Ishikawa (cell line): Measurements from ENCODE around the gene BPGM.

Experiments used
- CEBPB ChIP-seq: IDR thresholded peaks from 2 replicates; pipeline ENCODE4 v1.6.1; 2012
- CREB1 ChIP-seq: IDR thresholded peaks from 2 replicates; pipeline ENCODE4 v1.6.1; 2012; ENCODE audit warnings: low read depth
- EGR1 ChIP-seq: IDR thresholded peaks from 2 replicates; pipeline ENCODE4 v1.6.1; 2012
- EP300 ChIP-seq: IDR thresholded peaks from 2 replicates; pipeline ENCODE4 v1.6.1; 2012; ENCODE audit warnings: borderline replicate concordance
- FOXM1 ChIP-seq: IDR thresholded peaks from 2 replicates; pipeline ENCODE4 v1.6.1; 2012; ENCODE audit warnings: low read depth, borderline replicate concordance
- NFIC ChIP-seq: IDR thresholded peaks from 2 replicates; pipeline ENCODE4 v1.6.1; 2012
- RAD21 ChIP-seq: IDR thresholded peaks from 2 replicates; pipeline ENCODE4 v1.6.1; 2012; ENCODE audit warnings: low read depth
- TAF1 ChIP-seq: IDR thresholded peaks from 2 replicates; pipeline ENCODE4 v1.6.1; 2012; ENCODE audit warnings: low read depth, mild to moderate bottlenecking
- TCF12 ChIP-seq: IDR thresholded peaks from 2 replicates; pipeline ENCODE4 v1.6.1; 2012; ENCODE audit warnings: low read depth
- TEAD4 ChIP-seq: IDR thresholded peaks from 2 replicates; pipeline ENCODE4 v1.6.1; 2012
- YY1 ChIP-seq: IDR thresholded peaks from 2 replicates; pipeline ENCODE4 v1.6.1; 2012; ENCODE audit warnings: low read depth
- ZBTB7A ChIP-seq: IDR thresholded peaks from 2 replicates; pipeline ENCODE4 v1.6.1; 2012; ENCODE audit warnings: low read depth
- TF ChIP-seq, protein P1 (sequence below): IDR thresholded peaks from 2 replicates; pipeline ENCODE4 v1.6.1; 2012
- TF ChIP-seq, protein P2 (sequence below): IDR thresholded peaks from 2 replicates; pipeline ENCODE4 v1.6.1; 2012; ENCODE audit warnings: low read depth, mild to moderate bottlenecking
- TF ChIP-seq, protein P3 (sequence below): IDR thresholded peaks from 2 replicates; pipeline ENCODE4 v1.6.1; 2012

Gene BPGM

DNA sequence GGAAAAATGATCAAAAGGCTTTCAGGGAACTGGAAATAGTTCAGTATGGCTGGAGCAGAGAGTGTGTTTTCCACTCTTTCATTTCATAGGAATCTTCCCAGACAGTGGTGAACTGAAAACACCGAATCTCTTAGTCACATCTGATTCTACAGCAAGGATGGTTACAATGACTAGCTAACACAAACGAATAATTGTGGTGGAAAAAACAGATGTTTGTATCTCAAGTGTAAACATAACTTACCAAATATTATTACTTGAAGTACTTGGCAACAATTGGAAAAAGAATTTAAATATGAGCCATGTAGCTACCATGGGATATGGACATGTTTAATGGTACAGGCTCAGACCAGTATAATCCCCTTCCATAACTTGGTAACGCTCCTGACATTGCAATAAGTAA is 21.1 kb upstream of the BPGM start:
- TF ChIP-seq RAD21: no peak
- TF ChIP-seq CREB1: no peak
- TF ChIP-seq NFIC: no peak
- TF ChIP-seq, protein P1, sequence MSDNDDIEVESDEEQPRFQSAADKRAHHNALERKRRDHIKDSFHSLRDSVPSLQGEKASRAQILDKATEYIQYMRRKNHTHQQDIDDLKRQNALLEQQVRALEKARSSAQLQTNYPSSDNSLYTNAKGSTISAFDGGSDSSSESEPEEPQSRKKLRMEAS: no peak
- TF ChIP-seq, protein P2, sequence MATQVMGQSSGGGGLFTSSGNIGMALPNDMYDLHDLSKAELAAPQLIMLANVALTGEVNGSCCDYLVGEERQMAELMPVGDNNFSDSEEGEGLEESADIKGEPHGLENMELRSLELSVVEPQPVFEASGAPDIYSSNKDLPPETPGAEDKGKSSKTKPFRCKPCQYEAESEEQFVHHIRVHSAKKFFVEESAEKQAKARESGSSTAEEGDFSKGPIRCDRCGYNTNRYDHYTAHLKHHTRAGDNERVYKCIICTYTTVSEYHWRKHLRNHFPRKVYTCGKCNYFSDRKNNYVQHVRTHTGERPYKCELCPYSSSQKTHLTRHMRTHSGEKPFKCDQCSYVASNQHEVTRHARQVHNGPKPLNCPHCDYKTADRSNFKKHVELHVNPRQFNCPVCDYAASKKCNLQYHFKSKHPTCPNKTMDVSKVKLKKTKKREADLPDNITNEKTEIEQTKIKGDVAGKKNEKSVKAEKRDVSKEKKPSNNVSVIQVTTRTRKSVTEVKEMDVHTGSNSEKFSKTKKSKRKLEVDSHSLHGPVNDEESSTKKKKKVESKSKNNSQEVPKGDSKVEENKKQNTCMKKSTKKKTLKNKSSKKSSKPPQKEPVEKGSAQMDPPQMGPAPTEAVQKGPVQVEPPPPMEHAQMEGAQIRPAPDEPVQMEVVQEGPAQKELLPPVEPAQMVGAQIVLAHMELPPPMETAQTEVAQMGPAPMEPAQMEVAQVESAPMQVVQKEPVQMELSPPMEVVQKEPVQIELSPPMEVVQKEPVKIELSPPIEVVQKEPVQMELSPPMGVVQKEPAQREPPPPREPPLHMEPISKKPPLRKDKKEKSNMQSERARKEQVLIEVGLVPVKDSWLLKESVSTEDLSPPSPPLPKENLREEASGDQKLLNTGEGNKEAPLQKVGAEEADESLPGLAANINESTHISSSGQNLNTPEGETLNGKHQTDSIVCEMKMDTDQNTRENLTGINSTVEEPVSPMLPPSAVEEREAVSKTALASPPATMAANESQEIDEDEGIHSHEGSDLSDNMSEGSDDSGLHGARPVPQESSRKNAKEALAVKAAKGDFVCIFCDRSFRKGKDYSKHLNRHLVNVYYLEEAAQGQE: no peak
- TF ChIP-seq EGR1: no peak
- TF ChIP-seq EP300: no peak
- TF ChIP-seq ZBTB7A: no peak
- TF ChIP-seq TAF1: no peak
- TF ChIP-seq YY1: no peak
- no peak for TF ChIP-seq FOXM1
- TF ChIP-seq TEAD4: no peak
- no peak for TF ChIP-seq TCF12
- TF ChIP-seq, protein P3, sequence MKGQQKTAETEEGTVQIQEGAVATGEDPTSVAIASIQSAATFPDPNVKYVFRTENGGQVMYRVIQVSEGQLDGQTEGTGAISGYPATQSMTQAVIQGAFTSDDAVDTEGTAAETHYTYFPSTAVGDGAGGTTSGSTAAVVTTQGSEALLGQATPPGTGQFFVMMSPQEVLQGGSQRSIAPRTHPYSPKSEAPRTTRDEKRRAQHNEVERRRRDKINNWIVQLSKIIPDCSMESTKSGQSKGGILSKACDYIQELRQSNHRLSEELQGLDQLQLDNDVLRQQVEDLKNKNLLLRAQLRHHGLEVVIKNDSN: no peak
- TF ChIP-seq CEBPB: no peak

DNA sequence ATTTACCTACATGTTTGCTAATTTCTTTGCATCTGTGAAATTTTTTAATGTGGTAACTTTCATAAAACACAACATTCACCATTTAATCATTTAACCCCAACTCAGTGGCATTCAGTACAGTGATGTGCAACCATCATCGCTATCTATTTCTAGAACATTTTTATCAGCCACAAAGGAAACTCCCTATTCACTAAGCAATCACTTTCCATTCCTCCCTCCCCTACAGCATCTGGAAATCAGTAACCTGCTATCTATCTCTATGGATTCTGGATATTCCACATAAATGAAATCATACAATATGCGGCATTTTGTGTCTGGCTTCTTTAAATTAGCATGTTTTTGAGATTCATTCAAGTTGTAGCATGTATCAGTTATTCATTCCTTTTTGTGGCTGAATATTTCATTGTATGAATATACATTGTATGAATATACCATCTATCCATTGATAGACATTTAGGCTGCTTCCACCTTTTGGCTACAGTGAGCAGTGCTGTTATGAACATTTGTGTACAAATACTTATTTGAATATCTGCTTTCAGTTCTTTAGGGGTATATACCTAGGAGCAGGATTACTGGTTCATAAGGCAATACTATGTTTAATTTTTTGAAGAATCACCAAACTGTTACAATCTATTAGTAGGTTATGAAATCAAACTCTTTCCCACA is 19.4 kb upstream of the BPGM start:
- no peak for TF ChIP-seq TAF1
- no peak for TF ChIP-seq NFIC
- no peak for TF ChIP-seq ZBTB7A
- TF ChIP-seq, protein P1: no peak
- TF ChIP-seq EP300: no peak
- TF ChIP-seq RAD21: no peak
- no peak for TF ChIP-seq EGR1
- TF ChIP-seq TCF12: no peak
- TF ChIP-seq, protein P3: no peak
- no peak for TF ChIP-seq CEBPB
- TF ChIP-seq, protein P2: no peak
- no peak for TF ChIP-seq FOXM1
- TF ChIP-seq TEAD4: no peak
- no peak for TF ChIP-seq YY1
- no peak for TF ChIP-seq CREB1

DNA sequence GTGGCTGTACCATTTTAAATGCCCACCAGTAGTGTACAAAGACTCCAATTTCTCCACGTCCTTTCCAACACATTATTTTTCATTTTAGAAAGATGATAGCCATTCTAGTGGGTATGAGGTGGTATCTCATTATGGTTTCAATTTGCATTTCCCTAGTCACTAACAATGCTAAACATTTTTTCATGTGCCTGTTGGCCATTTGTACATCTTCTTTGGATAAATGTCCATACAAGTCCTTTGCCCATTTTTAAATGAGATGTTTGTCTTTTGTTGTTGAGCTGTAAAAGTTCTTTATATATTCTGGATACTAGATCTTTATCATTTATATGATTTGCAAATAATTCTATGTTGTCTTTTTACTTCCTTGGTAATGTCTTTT is 18.9 kb upstream of the BPGM start:
- TF ChIP-seq, protein P1: no peak
- TF ChIP-seq, protein P2: no peak
- TF ChIP-seq CEBPB (no peak), TAF1 (no peak), EGR1 (no peak), FOXM1 (no peak), EP300 (no peak), NFIC (no peak), ZBTB7A (no peak), TCF12 (no peak), CREB1 (no peak), RAD21 (no peak)
- TF ChIP-seq, protein P3: no peak
